ENCODE data around the gene GFI1. TPM values are rescaled to one million over a fixed set of nuclear protein-coding genes. Genes with fewer than 3 reads are reported as not detected.

GFI1 gene
- total RNA-seq, 1 experiment from 2014 or later, result 0.52 TPM

GRCh38 chr1:92504291-92505014, 17.7 kb upstream of the GFI1 start:
- ChIA-PET POLR2A (ENCODE audit: low non-redundant PET) (no interaction called here), CTCF (no interaction called here)
- H3K36me3 ChIP-seq (ENCODE audit: insufficient read depth, low read length, poor library complexity, severe bottlenecking), result no peaks in the 10 kb centered on the region
- BruUV-seq (replicated peaks), result no TSS peak
- H3K4me1 ChIP-seq (ENCODE audit: insufficient read depth, low read length, poor library complexity, severe bottlenecking), result no peaks in the 10 kb centered on the region
- H3K9me3 ChIP-seq (ENCODE audit: low read depth, low read length, poor library complexity, severe bottlenecking), result no peaks in the 10 kb centered on the region
- no peak overlapping the region for H3K4me3 ChIP-seq (ENCODE audit: low read depth, low read length, poor library complexity, severe bottlenecking)
- H3K27me3 ChIP-seq (replicated peaks; ENCODE audit: insufficient read depth, low read depth, low read length, poor library complexity), result no peaks in the 10 kb centered on the region
- no peak for TF ChIP-seq CTCF (conservative IDR thresholded peaks at IDR 0.05; ENCODE audit: low read depth, low read length)
- TF ChIP-seq EZH2 (IDR thresholded peaks at IDR 0.05; ENCODE audit: borderline replicate concordance, low read depth, low read length, poor library complexity, severe bottlenecking), result no peak
- DNase-seq (ENCODE audit: low spot score), result no peak
- intact Hi-C loops (cut with micrococcal nuclease; ENCODE audit: unreplicated experiment), result no loop called here
- no peak overlapping the region for H3K27ac ChIP-seq (ENCODE audit: low read depth, low read length, poor library complexity, severe bottlenecking)

GRCh38 chr1:92503926-92504285, 17.2 kb upstream of the GFI1 start:
- Histone ChIP-seq H3K36me3 (ENCODE audit: insufficient read depth, low read length, poor library complexity, severe bottlenecking) (no peaks in the 10 kb centered on the region), H3K9me3 (ENCODE audit: low read depth, low read length, poor library complexity, severe bottlenecking) (no peaks in the 10 kb centered on the region), H3K4me3 (ENCODE audit: low read depth, low read length, poor library complexity, severe bottlenecking) (no peak overlapping the region), H3K27me3 (replicated peaks; ENCODE audit: insufficient read depth, low read depth, low read length, poor library complexity) (no peaks in the 10 kb centered on the region), H3K4me1 (ENCODE audit: insufficient read depth, low read length, poor library complexity, severe bottlenecking) (no peaks in the 10 kb centered on the region), H3K27ac (ENCODE audit: low read depth, low read length, poor library complexity, severe bottlenecking) (no peak overlapping the region)
- ChIA-PET POLR2A (ENCODE audit: low non-redundant PET) (no interaction called here), CTCF (no interaction called here)
- intact Hi-C loops (cut with micrococcal nuclease; ENCODE audit: unreplicated experiment), result no loop called here
- BruUV-seq (replicated peaks), result no TSS peak
- DNase-seq (ENCODE audit: low spot score), result no peak
- TF ChIP-seq CTCF (conservative IDR thresholded peaks at IDR 0.05; ENCODE audit: low read depth, low read length) (no peak), EZH2 (IDR thresholded peaks at IDR 0.05; ENCODE audit: borderline replicate concordance, low read depth, low read length, poor library complexity, severe bottlenecking) (no peak)

GRCh38 chr1:92503043-92503925, 16.6 kb upstream of the GFI1 start:
- POLR2A ChIA-PET (ENCODE audit: low non-redundant PET), result no interaction called here

More at GRCh38 chr1:92503043-92503925, 16.6 kb upstream of the GFI1 start:
- H3K36me3 ChIP-seq (ENCODE audit: insufficient read depth, low read length, poor library complexity, severe bottlenecking), result no peaks in the 10 kb centered on the region
- TF ChIP-seq CTCF (conservative IDR thresholded peaks at IDR 0.05; ENCODE audit: low read depth, low read length) (no peak), EZH2 (IDR thresholded peaks at IDR 0.05; ENCODE audit: borderline replicate concordance, low read depth, low read length, poor library complexity, severe bottlenecking) (no peak)
- H3K27ac ChIP-seq (ENCODE audit: low read depth, low read length, poor library complexity, severe bottlenecking), result no peak overlapping the region
- H3K4me3 ChIP-seq (ENCODE audit: low read depth, low read length, poor library complexity, severe bottlenecking), result no peak overlapping the region
- CTCF ChIA-PET, result no interaction called here
- H3K9me3 ChIP-seq (ENCODE audit: low read depth, low read length, poor library complexity, severe bottlenecking), result no peaks in the 10 kb centered on the region
- H3K27me3 ChIP-seq (replicated peaks; ENCODE audit: insufficient read depth, low read depth, low read length, poor library complexity), result no peaks in the 10 kb centered on the region
- no TSS peak for BruUV-seq (replicated peaks)
- DNase-seq (ENCODE audit: low spot score), result no peak
- H3K4me1 ChIP-seq (ENCODE audit: insufficient read depth, low read length, poor library complexity, severe bottlenecking), result no peaks in the 10 kb centered on the region
- intact Hi-C loops (cut with micrococcal nuclease; ENCODE audit: unreplicated experiment), result no loop called here
